GM23338 (cell line): Measurements from ENCODE around the gene SEPHS1.

Experiments used
- CTCF ChIP-seq, 2 experiments: fragments of 200-600 bp in 1 of 2; sonication (generic) in 1 of 2; conservative IDR thresholded peaks; 2 replicates each; pipeline versions ENCODE4 v1.5.1 to v1.6.1; 2016 to 2017; ENCODE audit warnings: antibody characterized with exemption in 2 of 2, low read depth in 2 of 2, mild to moderate bottlenecking in 2 of 2, moderate library complexity in 1 of 2
- EZH2 ChIP-seq: fragments of 200-600 bp; sonication (generic); IDR thresholded peaks from one replicate; pipeline ENCODE4 v1.8.0; 2017; ENCODE audit warnings: antibody characterized with exemption, mild to moderate bottlenecking, low read depth; ENCODE audit not compliant: unreplicated experiment
- EZH2phosphoT487 ChIP-seq: fragments of 200-600 bp; sonication (generic); IDR thresholded peaks from one replicate; pipeline ENCODE4 v1.8.1; 2018; ENCODE audit warnings: antibody characterized with exemption; ENCODE audit not compliant: unreplicated experiment
- JUNB ChIP-seq: IDR thresholded peaks from one replicate; pipeline ENCODE4 v1.6.1; 2016; ENCODE audit warnings: antibody characterized with exemption; ENCODE audit not compliant: unreplicated experiment
- NANOG ChIP-seq: IDR thresholded peaks from 2 replicates; pipeline ENCODE4 v1.6.1; 2016; ENCODE audit warnings: antibody characterized with exemption, borderline replicate concordance
- POLR2AphosphoS5 ChIP-seq: IDR thresholded peaks from 2 replicates; pipeline ENCODE4 v1.6.1; 2016; ENCODE audit warnings: antibody characterized with exemption, low read depth
- REST ChIP-seq: IDR thresholded peaks from one replicate; pipeline ENCODE4 v1.6.1; 2018; ENCODE audit warnings: antibody characterized with exemption; ENCODE audit not compliant: unreplicated experiment

- TF ChIP-seq CTCF (conservative IDR thresholded peaks at IDR 0.05; ENCODE audit: low read depth in 2 of 2): no peak
- no peak for TF ChIP-seq POLR2AphosphoS5
- no peak for TF ChIP-seq EZH2
- TF ChIP-seq JUNB: no peak
- TF ChIP-seq REST: no peak
- no peak for TF ChIP-seq EZH2phosphoT487
- TF ChIP-seq NANOG: no peak
Observed at GRCh38 chr10:13393640-13394039, 45.5 kb upstream of the SEPHS1 start.
